Stimulated activated CD8-positive, alpha-beta memory T cell treated with anti-CD3 and anti-CD28 coated beads, Interleukin-7, amount 100 ng/mL, for 4 hours (primary cell): ENCODE results near the gene IRF8.
A peak's percentile ranks its signal among the peaks of the same experiment; 100 is the strongest.
"Not testable (repeated sequence)": the region's sequence is repeated elsewhere in the genome, so short reads cannot be mapped to it uniquely, and the experiment has no call there.

Source experiments
- DNase-seq, 2 donors: peaks; one replicate each; pipeline ENCODE4 v3.0.0-alpha.2; 2020; ENCODE audit warnings: low read depth in 2 of 2

IRF8 gene

GRCh38 chr16:85892760-85893159, 6.2 kb upstream of the IRF8 start:
- no peak for DNase-seq

GRCh38 chr16:85894266-85894665, 4.7 kb upstream of the IRF8 start:
- DNase-seq, result no peak

- DNase-seq, result no peak
Measured at GRCh38 chr16:85897382-85897781, 1.6 kb upstream of the IRF8 start.

- no peak for DNase-seq
Measured at GRCh38 chr16:85899444-85899843, 482 bp downstream of the IRF8 start.

GRCh38 chr16:85900027-85900792, 1.2 kb downstream of the IRF8 start:
- DNase-seq, result no peak

- no peak for DNase-seq
Measured at GRCh38 chr16:85901110-85901509, 2.1 kb downstream of the IRF8 start.

GRCh38 chr16:85901773-85902365, 2.9 kb downstream of the IRF8 start:
- no peak for DNase-seq

- DNase-seq, result peak; percentile 33 to 63
Measured at GRCh38 chr16:85902366-85903155, 3.6 kb downstream of the IRF8 start.

GRCh38 chr16:85903559-85903958, 4.6 kb downstream of the IRF8 start:
- DNase-seq, result no peak

GRCh38 chr16:85905110-85906095, 6.4 kb downstream of the IRF8 start:
- no peak for DNase-seq

GRCh38 chr16:85906349-85906748, 7.4 kb downstream of the IRF8 start:
- no peak for DNase-seq

- DNase-seq, result not testable (repeated sequence)
Measured at GRCh38 chr16:85907231-85907630, 8.3 kb downstream of the IRF8 start.

- no peak for DNase-seq
Measured at GRCh38 chr16:85908444-85908843, 9.5 kb downstream of the IRF8 start.

- DNase-seq, result no peak
Measured at GRCh38 chr16:85908889-85909589, 10.1 kb downstream of the IRF8 start.

- no peak for DNase-seq
Measured at GRCh38 chr16:85909932-85910853, 11.2 kb downstream of the IRF8 start.

GRCh38 chr16:85910854-85911247, 11.9 kb downstream of the IRF8 start:
- DNase-seq, result no peak

- DNase-seq, result no peak
Measured at GRCh38 chr16:85911251-85911930, 12.4 kb downstream of the IRF8 start.

- no peak for DNase-seq
Measured at GRCh38 chr16:85912211-85912974, 13.4 kb downstream of the IRF8 start.
